Measurements from ENCODE around the gene TPK1.

The TPK1 gene

GRCh38 chr7:144408121-144408520 lies 427.7 kb downstream of the TPK1 start:
- DNase-seq (ENCODE audit: low read depth): no peak

- no peak for DNase-seq (ENCODE audit: low read depth)
Observed at GRCh38 chr7:144407266-144407931, 428.5 kb downstream of the TPK1 start.

GRCh38 chr7:144404946-144405345 lies 430.9 kb downstream of the TPK1 start:
- DNase-seq (ENCODE audit: low read depth): no peak

GRCh38 chr7:144403649-144404061 lies 432.2 kb downstream of the TPK1 start, which contains the start of gene NOBOX:
Gene NOBOX, minus strand, starts transcription at chr7:144403693.
- DNase-seq (ENCODE audit: low read depth): no peak

- no peak for DNase-seq (ENCODE audit: low read depth)
Observed at GRCh38 chr7:144403102-144403501, 432.8 kb downstream of the TPK1 start.

Measured in iris pigment epithelial cell (primary cell).